Endothelial cell of umbilical vein (primary cell): ENCODE data around the gene PHYH. TPM values are rescaled to one million over a fixed set of nuclear protein-coding genes. Genes with fewer than 3 reads are reported as not detected.
"Not testable (repeated sequence)": the region's sequence is repeated elsewhere in the genome, so short reads cannot be mapped to it uniquely, and the experiment has no call there.

Experiments
- BruUV-seq: library from RNA; stranded (reverse); fragments of 400-500 nt; replicated peaks from 2 replicates; lab custom pipeline; 2021; lab: Mats Ljungman, UMichigan
- CTCF ChIA-PET: fragments of 300-600, 350-600 bp; sonication (Branson Sonifier 250); formaldehyde crosslinking; loops from one replicate; lab custom pipeline; 2021; ENCODE audit warnings: antibody characterized with exemption, inconsistent platforms; lab: Charles Lee
- POLR2A ChIA-PET: fragments of 300-600, 350-600 bp; sonication (Branson Sonifier 250); formaldehyde crosslinking; loops from one replicate; lab custom pipeline; 2021; ENCODE audit warnings: antibody characterized with exemption, inconsistent platforms; lab: Charles Lee
- DNase-seq: peaks from one replicate; pipeline ENCODE4 v3.0.0-alpha.2; 2011; ENCODE audit warnings: low read depth, low spot score
- FAIRE-seq: peaks from 2 replicates; lab custom pipeline; 2011; peaks lifted over from hg19 to GRCh38; lab: Jason Lieb, UNC
- H2AFZ ChIP-seq: 2 replicates; pipeline ENCODE4 v1.6.0; 2012; ENCODE audit warnings: low read depth, low read length, control low read depth, inconsistent platforms
- H3K27ac ChIP-seq: 2 replicates; pipeline ENCODE4 v1.5.1; 2011; ENCODE audit warnings: low read depth, mild to moderate bottlenecking, control low read depth, low read length, moderate library complexity; ENCODE audit not compliant: insufficient read depth
- H3K27me3 ChIP-seq, 2 experiments: 2 replicates each; pipeline versions ENCODE4 v1.6.0 to v1.6.1; 2011; ENCODE audit warnings: low read length in 2 of 2, mixed read lengths in 1 of 2; ENCODE audit not compliant: control insufficient read depth in 2 of 2, insufficient read depth in 2 of 2
- H3K36me3 ChIP-seq, 2 experiments: 2 replicates in 1 of 2; 3 replicates in 1 of 2; pipeline ENCODE4 v1.5.1; 2011; ENCODE audit warnings: low read length in 2 of 2, mild to moderate bottlenecking in 1 of 2, moderate library complexity in 1 of 2; ENCODE audit not compliant: control insufficient read depth in 2 of 2, insufficient read depth in 2 of 2; ENCODE audit errors: extremely low read depth in 1 of 2
- H3K4me1 ChIP-seq: 3 replicates; pipeline ENCODE4 v1.5.1; 2011; ENCODE audit warnings: mild to moderate bottlenecking, low read length; ENCODE audit not compliant: control insufficient read depth, insufficient read depth; ENCODE audit errors: extremely low read depth
- H3K4me2 ChIP-seq: 2 replicates; pipeline ENCODE4 v1.6.1; 2011; ENCODE audit warnings: low read length, control low read depth, mixed read lengths; ENCODE audit not compliant: insufficient read depth
- H3K4me3 ChIP-seq, 3 experiments: fragments of 200-600 bp in 1 of 3; sonication (generic), shearing (Covaris generic) in 1 of 3; replicated peaks in 1 of 3; 2 replicates each; pipeline ENCODE4 v1.5.1; 2011 to 2016; ENCODE audit warnings: control low read depth in 3 of 3, low read length in 3 of 3, mild to moderate bottlenecking in 2 of 3, inconsistent platforms in 1 of 3, low read depth in 1 of 3, moderate library complexity in 1 of 3; ENCODE audit not compliant: insufficient read depth in 1 of 3
- H3K79me2 ChIP-seq: 2 replicates; pipeline ENCODE4 v1.6.0; 2012; ENCODE audit warnings: low read length, inconsistent platforms; ENCODE audit not compliant: control insufficient read depth, insufficient read depth
- H3K9ac ChIP-seq: replicated peaks from 2 replicates; pipeline ENCODE3; 2011; ENCODE audit warnings: low read length, control low read depth; ENCODE audit not compliant: insufficient read depth; ENCODE audit errors: extremely low read depth
- H3K9me1 ChIP-seq: replicated peaks from 3 replicates; pipeline ENCODE4 v1.6.0; 2011; ENCODE audit warnings: mild to moderate bottlenecking, low read length; ENCODE audit not compliant: control insufficient read depth, insufficient read depth; ENCODE audit errors: extremely low read depth
- H3K9me3 ChIP-seq: replicated peaks from 2 replicates; pipeline ENCODE4 v1.5.1; 2012; ENCODE audit warnings: low read length, inconsistent platforms; ENCODE audit not compliant: control insufficient read depth, insufficient read depth
- H4K20me1 ChIP-seq: replicated peaks from 2 replicates; pipeline ENCODE3; 2011; ENCODE audit warnings: mild to moderate bottlenecking, low read length; ENCODE audit not compliant: control insufficient read depth, insufficient read depth; ENCODE audit errors: extremely low read depth
- CTCF ChIP-seq, 2 donors: IDR thresholded peaks; 1 replicate in 1 of 2; 2 replicates in 1 of 2; pipeline ENCODE4 v1.5.1; 2011; ENCODE audit warnings: low read length in 2 of 2, mild to moderate bottlenecking in 2 of 2, moderate library complexity in 2 of 2, control low read depth in 1 of 2, inconsistent platforms in 1 of 2, low read depth in 1 of 2; ENCODE audit not compliant: insufficient read depth in 1 of 2; ENCODE audit errors: extremely low read depth in 1 of 2
- EZH2 ChIP-seq: IDR thresholded peaks from 2 replicates; pipeline ENCODE4 v1.6.1; 2012; ENCODE audit warnings: borderline replicate concordance, low read depth, mild to moderate bottlenecking, moderate library complexity, low read length, inconsistent platforms; ENCODE audit not compliant: severe bottlenecking
- FOS ChIP-seq: IDR thresholded peaks from 2 replicates; pipeline ENCODE4 v1.6.1; 2011; ENCODE audit warnings: mild to moderate bottlenecking, low read length, moderate library complexity, borderline replicate concordance; ENCODE audit not compliant: insufficient read depth
- GATA2 ChIP-seq: IDR thresholded peaks from 2 replicates; pipeline ENCODE4 v1.7.0; 2011; ENCODE audit warnings: low read depth, mild to moderate bottlenecking, moderate library complexity, mixed read lengths, low read length; ENCODE audit not compliant: insufficient read length, insufficient read depth
- JUN ChIP-seq: IDR thresholded peaks from 2 replicates; pipeline ENCODE4 v1.6.1; 2011; ENCODE audit warnings: borderline replicate concordance, low read depth; ENCODE audit not compliant: insufficient read length, insufficient read depth
- MAX ChIP-seq: IDR thresholded peaks from 2 replicates; pipeline ENCODE4 v1.6.1; 2011; ENCODE audit not compliant: insufficient read depth, insufficient read length
- MYC ChIP-seq: IDR thresholded peaks from one replicate; pipeline ENCODE4 v1.6.1; 2011; ENCODE audit warnings: mild to moderate bottlenecking, low read depth, low read length
- POLR2A ChIP-seq: IDR thresholded peaks from 2 replicates; pipeline ENCODE4 v1.6.1; 2012; ENCODE audit warnings: low read depth, mild to moderate bottlenecking, control low read depth, low read length
- POLR2AphosphoS5 ChIP-seq: IDR thresholded peaks from 2 replicates; pipeline ENCODE4 v1.6.1; 2012; ENCODE audit warnings: low read depth, mild to moderate bottlenecking, control low read depth, low read length, moderate library complexity; ENCODE audit not compliant: insufficient read depth
- dilution Hi-C: fragments of 300-500 bp; cut with MboI; formaldehyde crosslinking; loops from one replicate; pipeline ENCODE4 v1.15.0; 2019; ENCODE audit warnings: low sequenced_read_pairs; ENCODE audit not compliant: extremely low pct_ligation_motif_present
- intact Hi-C: fragments of 100-400 bp; cut with micrococcal nuclease; formaldehyde crosslinking; loops from one replicate; pipeline ENCODE4 v1.10.0; 2022
- polyA plus RNA-seq, 4 experiments: library from polyadenylated mRNA; depleted of rRNA in 3 of 4; stranded (reverse) in 3 of 4; unstranded in 1 of 4; fragments of >200 nt; gene quantifications; 2 replicates each; pipeline versions ENCODE4 v1.2.1 to v1.2.3, GENCODE V29; 2011 to 2012; ENCODE audit warnings: missing spikeins in 1 of 4
- total RNA-seq: library from RNA; stranded (reverse); gene quantifications from 2 replicates; pipeline ENCODE4 v1.2.3, GENCODE V29; 2021

Gene PHYH
- total and polyA plus RNA-seq, 2 donors (not counting 3 experiments of a cell fraction or from before 2014, with no cell fraction given): 4.7 to 9.4 TPM

GRCh38 chr10:13276749-13277365 lies 23.0 kb downstream of the PHYH start:
- Histone ChIP-seq H4K20me1 (no peaks in the 10 kb centered on the region), H3K27me3 (no peaks in the 10 kb centered on the region), H3K9me3 (no peaks in the 10 kb centered on the region), H3K79me2 (no peaks in the 10 kb centered on the region), H3K9me1 (no peaks in the 10 kb centered on the region), H3K27ac (no peak overlapping the region), H3K4me2 (no peak overlapping the region), H2AFZ (no peak overlapping the region), H3K36me3 (no peaks in the 10 kb centered on the region), H3K4me3 (no peak overlapping the region), H3K9ac (no peak overlapping the region), H3K4me1 (no peaks in the 10 kb centered on the region)
- TF ChIP-seq EZH2 (no peak), POLR2AphosphoS5 (no peak), CTCF (IDR thresholded peaks at IDR 0.05; ENCODE audit: extremely low read depth in 1 of 2, insufficient read depth in 1 of 2, low read depth in 1 of 2, low read length in 2 of 2) (no peak), JUN (no peak), FOS (no peak), MYC (no peak), GATA2 (no peak), MAX (no peak), POLR2A (no peak)
- FAIRE-seq (no peak), DNase-seq (no peak)
- intact Hi-C loops (no loop called here), dilution Hi-C loops (no loop called here)
- ChIA-PET POLR2A (no interaction called here), CTCF (interaction anchor here (1.2 kb wide), 1 partner anchor 9 kb away, joined by 3 read pairs; no protein-coding TSS in a partner anchor)
- no TSS peak for BruUV-seq

- POLR2A ChIA-PET, H3K79me2 ChIP-seq, H3K27me3 ChIP-seq, H2AFZ ChIP-seq, H3K9me3 ChIP-seq, H3K4me2 ChIP-seq, dilution Hi-C loops, FAIRE-seq, H3K36me3 ChIP-seq, H4K20me1 ChIP-seq, H3K4me3 ChIP-seq, BruUV-seq, H3K27ac ChIP-seq, H3K4me1 ChIP-seq, H3K9me1 ChIP-seq, H3K9ac ChIP-seq, intact Hi-C loops, DNase-seq: not testable (repeated sequence)
- CTCF ChIA-PET: interaction anchor here (1.2 kb wide), 1 partner anchor 10 kb away, joined by 3 read pairs; no protein-coding TSS in a partner anchor
Measured at GRCh38 chr10:13276146-13276545, 23.7 kb downstream of the PHYH start.
